B cell (primary cell): ENCODE data around the gene MPPE1. TPM values are rescaled to one million over a fixed set of nuclear protein-coding genes. Genes with fewer than 3 reads are reported as not detected.

Experiments
- ATAC-seq: fragments of 200-7000 bp; cut with Tn5 transposase; one replicate; pipeline ENCODE4 v1.10.0; 2021; ENCODE audit warnings: low read depth, mild to moderate bottlenecking, moderate number of reproducible peaks, moderate library complexity
- CTCF ChIA-PET: fragments of 350-600 bp; sonication (Branson Sonifier 250); formaldehyde crosslinking; loops from one replicate; lab custom pipeline; 2021; ENCODE audit warnings: antibody characterized with exemption, inconsistent platforms; lab: Charles Lee
- POLR2A ChIA-PET: fragments of 350-600 bp; sonication (Branson Sonifier 250); formaldehyde crosslinking; loops from one replicate; lab custom pipeline; 2021; ENCODE audit warnings: antibody characterized with exemption; lab: Charles Lee
- DNase-seq: peaks from one replicate; pipeline ENCODE4 v3.0.0; 2013
- H2AFZ ChIP-seq: 2 replicates; pipeline ENCODE4 v1.6.1; 2012; ENCODE audit warnings: mild to moderate bottlenecking, low read depth, low read length; ENCODE audit not compliant: insufficient read depth, poor library complexity, severe bottlenecking
- H3K27ac ChIP-seq, 2 donors: 1 replicate in 1 of 2; 2 replicates in 1 of 2; pipeline ENCODE4 v1.5.1; 2012 to 2013; ENCODE audit warnings: low read length in 2 of 2, mild to moderate bottlenecking in 2 of 2, moderate library complexity in 1 of 2
- H3K27me3 ChIP-seq, 4 experiments: fragments of 200-600 bp in 1 of 4; sonication (generic) in 1 of 4; replicated peaks in 1 of 4; 1 replicate in 2 of 4; 2 replicates in 2 of 4; pipeline versions ENCODE4 v1.6.1 to v1.7.0; 2013 to 2016; ENCODE audit warnings: low read length in 3 of 4, mild to moderate bottlenecking in 2 of 4, mixed read lengths in 1 of 4, moderate library complexity in 1 of 4; ENCODE audit not compliant: insufficient read depth in 4 of 4, control insufficient read depth in 3 of 4; ENCODE audit errors: control extremely low read depth in 1 of 4
- H3K36me3 ChIP-seq, 2 experiments: replicated peaks in 1 of 2; 1 replicate in 1 of 2; 2 replicates in 1 of 2; pipeline versions ENCODE4 v1.6.1 to v1.7.1; 2013; ENCODE audit warnings: low read length in 1 of 2; ENCODE audit not compliant: insufficient read depth in 2 of 2, control insufficient read depth in 1 of 2; ENCODE audit errors: control extremely low read depth in 1 of 2, extremely low read depth in 1 of 2
- H3K4me1 ChIP-seq, 2 donors: fragments of 200-600 bp in 1 of 2; sonication (generic) in 1 of 2; 1 replicate in 1 of 2; 2 replicates in 1 of 2; pipeline versions ENCODE4 v1.5.1 to v1.6.1; 2013 to 2017; ENCODE audit warnings: low read length in 2 of 2; ENCODE audit not compliant: control insufficient read depth in 2 of 2, insufficient read depth in 2 of 2
- H3K4me2 ChIP-seq: replicated peaks from 2 replicates; pipeline ENCODE3; 2012; ENCODE audit warnings: mild to moderate bottlenecking, low read depth, low read length; ENCODE audit not compliant: poor library complexity, severe bottlenecking
- H3K4me3 ChIP-seq, 5 experiments: fragments of 200-600 bp in 1 of 5; sonication (generic) in 1 of 5; 1 replicate in 3 of 5; 2 replicates in 2 of 5; pipeline versions ENCODE4 v1.5.1 to v1.7.0; 2011 to 2016; ENCODE audit warnings: low read length in 4 of 5, mild to moderate bottlenecking in 4 of 5, low read depth in 2 of 5, control low read depth in 1 of 5, moderate library complexity in 1 of 5; ENCODE audit not compliant: insufficient read depth in 1 of 5; ENCODE audit errors: control extremely low read depth in 1 of 5, extremely low read depth in 1 of 5
- H3K79me2 ChIP-seq: fragments of 200-600 bp; sonication (generic); one replicate; pipeline ENCODE4 v1.6.0; 2016; ENCODE audit warnings: low read length; ENCODE audit not compliant: control insufficient read depth, insufficient read depth
- H3K9ac ChIP-seq: fragments of 200-600 bp; sonication (generic); 2 replicates; pipeline ENCODE4 v1.6.1; 2017; ENCODE audit warnings: mild to moderate bottlenecking, low read length, moderate library complexity
- H3K9me3 ChIP-seq, 3 donors: one replicate each; pipeline versions ENCODE4 v1.6.1 to v1.7.1; 2013; ENCODE audit warnings: low read length in 2 of 3; ENCODE audit not compliant: control insufficient read depth in 2 of 3, insufficient read depth in 1 of 3; ENCODE audit errors: control extremely low read depth in 1 of 3
- H4K20me1 ChIP-seq: 2 replicates; pipeline ENCODE4 v1.6.0; 2012; ENCODE audit warnings: mild to moderate bottlenecking, low read length; ENCODE audit not compliant: insufficient read depth, control insufficient read depth, poor library complexity, severe bottlenecking
- H3K27ac Mint-ChIP-seq: one replicate; pipeline ENCODE4 v1.8.0; 2021; ENCODE audit warnings: mixed read lengths
- H3K27me3 Mint-ChIP-seq: one replicate; pipeline ENCODE4 v1.8.0; 2021; ENCODE audit warnings: mixed read lengths
- H3K4me1 Mint-ChIP-seq: one replicate; pipeline ENCODE4 v1.8.0; 2021; ENCODE audit warnings: mixed read lengths
- H3K4me3 Mint-ChIP-seq: one replicate; pipeline ENCODE4 v1.8.0; 2021; ENCODE audit warnings: mixed read lengths
- H3K9me3 Mint-ChIP-seq: one replicate; pipeline ENCODE4 v1.8.0; 2022; ENCODE audit warnings: mixed read lengths; ENCODE audit not compliant: insufficient read depth
- EZH2 ChIP-seq: IDR thresholded peaks from 2 replicates; pipeline ENCODE4 v1.6.1; 2012; ENCODE audit warnings: borderline replicate concordance, low read depth, mild to moderate bottlenecking, moderate library complexity, low read length; ENCODE audit not compliant: insufficient read depth, poor library complexity, severe bottlenecking
- WGBS: methylation state at CpG from one replicate; pipeline ENCODE4 v1.1.5; 2013; ENCODE audit warnings: missing lambda C conversion rate; ENCODE audit not compliant: insufficient coverage; 5-methylcytosine and 5-hydroxymethylcytosine counted together
- intact Hi-C: fragments of 100-400 bp; cut with micrococcal nuclease; formaldehyde crosslinking; loops from one replicate; pipeline ENCODE4 v1.10.0; 2022
- polyA plus RNA-seq: library from polyadenylated mRNA; depleted of rRNA; stranded (reverse); fragments of >200 nt; gene quantifications from 2 replicates; pipeline ENCODE4 v1.2.3, GENCODE V29; 2012
- total RNA-seq, 2 donors: library from RNA; stranded (reverse); fragments of 120-200 nt in 1 of 2; gene quantifications; 1 replicate in 1 of 2; 2 replicates in 1 of 2; pipeline versions ENCODE4 v1.2.3 to v1.2.4, GENCODE V29; 2013 to 2022
- TF ChIP-seq, protein P1 (sequence below): fragments of 200-600 bp; IDR thresholded peaks from one replicate; pipeline ENCODE4 v1.8.0; 2022; ENCODE audit warnings: antibody characterized with exemption, mild to moderate bottlenecking

The MPPE1 gene
- total and polyA plus RNA-seq, 2 donors (not counting 1 experiment from before 2014, with no cell fraction given): 51.1 to 57.5 TPM

DNA sequence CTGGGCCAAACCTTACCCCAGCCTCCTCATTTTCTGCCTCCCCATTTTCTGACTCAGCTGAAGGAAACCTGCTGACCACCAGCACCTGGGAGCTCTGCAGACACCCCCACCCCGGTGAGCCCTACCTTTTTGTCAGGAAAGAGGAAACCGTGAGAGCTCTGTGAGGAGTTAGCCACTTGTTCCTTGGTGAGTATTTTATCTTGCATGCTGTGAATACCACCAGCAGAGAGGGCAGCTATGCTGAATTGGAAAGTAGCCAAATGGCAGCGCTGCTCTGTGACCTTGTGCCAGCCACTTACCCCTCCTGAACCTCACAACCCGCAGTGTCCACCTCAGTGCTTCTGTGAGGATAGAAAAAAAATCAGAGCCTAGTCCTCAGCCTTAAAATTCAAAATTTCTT lies 2.5 kb downstream of the MPPE1 start:
- no peak overlapping the region for H2AFZ ChIP-seq
- no peak overlapping the region for H3K27ac Mint-ChIP-seq
- H3K4me2 ChIP-seq: no peak overlapping the region
- H3K9ac ChIP-seq: no peak overlapping the region
- no peaks in the 10 kb centered on the region for H3K27me3 Mint-ChIP-seq
- WGBS: 100% methylated on average over 2 of the region's 4 CpGs
- H3K4me3 ChIP-seq: no peak overlapping the region
- no peak for ATAC-seq
- H3K4me3 Mint-ChIP-seq: no peak overlapping the region
- intact Hi-C loops: no loop called here
- peaks cover 21% of the 10 kb centered on the region for H3K4me1 Mint-ChIP-seq
- TF ChIP-seq EZH2: no peak
- TF ChIP-seq, protein P1, sequence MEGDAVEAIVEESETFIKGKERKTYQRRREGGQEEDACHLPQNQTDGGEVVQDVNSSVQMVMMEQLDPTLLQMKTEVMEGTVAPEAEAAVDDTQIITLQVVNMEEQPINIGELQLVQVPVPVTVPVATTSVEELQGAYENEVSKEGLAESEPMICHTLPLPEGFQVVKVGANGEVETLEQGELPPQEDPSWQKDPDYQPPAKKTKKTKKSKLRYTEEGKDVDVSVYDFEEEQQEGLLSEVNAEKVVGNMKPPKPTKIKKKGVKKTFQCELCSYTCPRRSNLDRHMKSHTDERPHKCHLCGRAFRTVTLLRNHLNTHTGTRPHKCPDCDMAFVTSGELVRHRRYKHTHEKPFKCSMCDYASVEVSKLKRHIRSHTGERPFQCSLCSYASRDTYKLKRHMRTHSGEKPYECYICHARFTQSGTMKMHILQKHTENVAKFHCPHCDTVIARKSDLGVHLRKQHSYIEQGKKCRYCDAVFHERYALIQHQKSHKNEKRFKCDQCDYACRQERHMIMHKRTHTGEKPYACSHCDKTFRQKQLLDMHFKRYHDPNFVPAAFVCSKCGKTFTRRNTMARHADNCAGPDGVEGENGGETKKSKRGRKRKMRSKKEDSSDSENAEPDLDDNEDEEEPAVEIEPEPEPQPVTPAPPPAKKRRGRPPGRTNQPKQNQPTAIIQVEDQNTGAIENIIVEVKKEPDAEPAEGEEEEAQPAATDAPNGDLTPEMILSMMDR: no peak
- H3K27ac ChIP-seq: no peak overlapping the region
- POLR2A ChIA-PET: no interaction called here
- no peak for DNase-seq
- H3K79me2 ChIP-seq: peaks cover 25% of the 10 kb centered on the region
- no peaks in the 10 kb centered on the region for H4K20me1 ChIP-seq
- peaks cover 0 to 29% of the 10 kb centered on the region in 2 experiments for H3K36me3 ChIP-seq
- peaks cover 13 to 18% of the 10 kb centered on the region in 2 donors for H3K4me1 ChIP-seq
- no peaks in the 10 kb centered on the region for H3K9me3 ChIP-seq
- H3K9me3 Mint-ChIP-seq: no peaks in the 10 kb centered on the region
- CTCF ChIA-PET: interaction anchor here (1.0 kb wide), 1 partner anchor 35 kb away, joined by 3 read pairs; no protein-coding TSS in a partner anchor
- no peaks in the 10 kb centered on the region for H3K27me3 ChIP-seq

DNA sequence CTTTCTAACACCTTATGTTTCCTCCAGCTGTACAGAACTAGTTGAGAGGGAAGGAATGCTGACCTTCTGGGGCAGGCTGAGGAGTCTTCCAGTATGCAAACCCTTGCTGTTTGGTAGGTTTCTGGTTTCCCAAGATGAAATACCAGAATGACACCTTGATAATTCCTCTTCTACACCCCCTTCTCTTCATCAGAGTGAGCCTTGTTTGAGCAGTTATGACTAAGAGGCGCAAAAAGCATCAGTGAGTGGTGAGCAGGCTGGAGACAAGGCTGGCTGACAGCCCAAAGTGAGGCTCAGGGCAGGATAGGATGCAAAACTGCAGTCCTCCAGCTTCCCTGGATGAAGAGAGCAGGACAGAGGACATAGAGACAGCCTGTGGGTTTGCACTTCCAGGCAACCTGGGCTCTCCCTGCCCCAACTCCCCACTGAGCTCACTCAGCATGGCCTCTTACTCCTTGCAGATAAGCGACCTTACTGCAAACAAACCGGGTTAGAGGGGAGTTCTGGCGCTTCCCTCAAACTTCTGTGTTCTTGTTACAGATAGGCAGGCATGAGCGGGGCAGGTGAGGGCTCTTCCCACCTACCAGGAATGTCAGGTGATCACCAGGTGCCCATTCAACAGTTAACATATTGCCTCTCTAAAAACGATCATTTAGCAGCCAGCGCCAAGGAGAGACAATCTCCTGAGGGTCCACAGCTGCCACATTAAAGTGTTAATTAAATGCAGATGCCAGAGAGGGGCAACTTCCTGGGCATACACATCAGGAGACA lies 5.4 kb downstream of the MPPE1 start:
- H3K27ac Mint-ChIP-seq: no peak overlapping the region
- WGBS: 96% methylated on average over 5 of the region's 7 CpGs
- no peak overlapping the region for H2AFZ ChIP-seq
- TF ChIP-seq EZH2: no peak
- TF ChIP-seq, protein P1: no peak
- H3K9me3 ChIP-seq: no peaks in the 10 kb centered on the region
- peaks cover 21% of the 10 kb centered on the region for H3K79me2 ChIP-seq
- H3K36me3 ChIP-seq: peaks cover 0 to 36% of the 10 kb centered on the region in 2 experiments
- no peaks in the 10 kb centered on the region for H3K27me3 ChIP-seq
- no peak overlapping the region for H3K9ac ChIP-seq
- no peak overlapping the region for H3K27ac ChIP-seq
- intact Hi-C loops: no loop called here
- H4K20me1 ChIP-seq: no peaks in the 10 kb centered on the region
- H3K27me3 Mint-ChIP-seq: no peaks in the 10 kb centered on the region
- ATAC-seq (no peak), DNase-seq (no peak)
- H3K4me2 ChIP-seq: no peak overlapping the region
- H3K4me1 Mint-ChIP-seq: peaks cover 10% of the 10 kb centered on the region
- no peak overlapping the region for H3K4me3 Mint-ChIP-seq
- no peaks in the 10 kb centered on the region for H3K9me3 Mint-ChIP-seq
- H3K4me1 ChIP-seq: peaks cover 8 to 9% of the 10 kb centered on the region in 2 donors
- ChIA-PET CTCF (no interaction called here), POLR2A (no interaction called here)
- H3K4me3 ChIP-seq: no peak overlapping the region
